ENCODE data around the gene YY1.

- TF ChIP-seq CTCF (conservative IDR thresholded peaks at IDR 0.05 in 1 of 2, IDR thresholded peaks at IDR 0.05 in 1 of 2; ENCODE audit: low read depth in 1 of 2, low read length in 2 of 2), result no peak
- no peak for TF ChIP-seq EZH2 (IDR thresholded peaks at IDR 0.05; ENCODE audit: low read length, missing control alignments)
Observed at GRCh38 chr14:100282766-100283419, 43.9 kb downstream of the YY1 start.
